GM12878 (cell line): ENCODE data around the gene MGMT. TPM values are rescaled to one million over a fixed set of nuclear protein-coding genes. Genes with fewer than 3 reads are reported as not detected.

Experiments used
- ATAC-seq: fragments of 200-7000 bp; cut with Tn5 transposase; 3 replicates; pipeline ENCODE4 v1.9.1; 2020; ENCODE audit warnings: mild to moderate bottlenecking, moderate library complexity
- BruUV-seq: library from RNA; stranded (reverse); fragments of 400-500 nt; replicated peaks from 2 replicates; lab custom pipeline; 2021; lab: Mats Ljungman, UMichigan
- CTCF ChIA-PET: fragments of 300-600 bp; sonication (Branson Sonifier 250); formaldehyde crosslinking; extraction: SDS; loops from one replicate; lab custom pipeline; 2021; ENCODE audit warnings: inconsistent platforms; lab: Yijun Ruan, JAX
- POLR2A ChIA-PET: fragments of 350-600 bp; formaldehyde crosslinking; extraction: SDS; loops from one replicate; lab custom pipeline; 2021; ENCODE audit warnings: inconsistent platforms; lab: Charles Lee
- RAD21 ChIA-PET: fragments of 300-600 bp; sonication (Branson Sonifier 250); formaldehyde crosslinking; loops from one replicate; lab custom pipeline; 2023; ENCODE audit warnings: antibody characterized with exemption; ENCODE audit not compliant: unreplicated experiment; lab: Charles Lee
- SMC1A ChIA-PET: fragments of 300-600 bp; sonication (Branson Sonifier 250); formaldehyde crosslinking; loops from one replicate; lab custom pipeline; 2023; ENCODE audit not compliant: unreplicated experiment, uncharacterized antibody; lab: Charles Lee
- DNase-seq: peaks from one replicate; pipeline ENCODE4 v3.0.0-alpha.2; 2011; ENCODE audit warnings: low read depth, low spot score
- FAIRE-seq: peaks from 3 replicates; lab custom pipeline; 2011; peaks lifted over from hg19 to GRCh38; lab: Jason Lieb, UNC
- H2AFZ ChIP-seq: 2 replicates; pipeline ENCODE4 v1.6.0; 2011; ENCODE audit warnings: low read depth, low read length, control low read depth; ENCODE audit not compliant: control insufficient read depth
- H3K27ac ChIP-seq: 2 replicates; pipeline ENCODE4 v1.5.1; 2011; ENCODE audit warnings: control low read depth; ENCODE audit not compliant: control insufficient read depth, insufficient read depth
- H3K27me3 ChIP-seq, 2 experiments: replicated peaks in 1 of 2; 2 replicates each; pipeline versions ENCODE4 v1.6.0 to v1.6.1; 2011; ENCODE audit warnings: low read length in 1 of 2; ENCODE audit not compliant: control insufficient read depth in 2 of 2, insufficient read depth in 2 of 2
- H3K36me3 ChIP-seq, 2 experiments: 2 replicates each; pipeline ENCODE4 v1.5.1; 2011; ENCODE audit warnings: low read length in 1 of 2; ENCODE audit not compliant: control insufficient read depth in 2 of 2, insufficient read depth in 2 of 2
- H3K4me1 ChIP-seq: 2 replicates; pipeline ENCODE4 v1.6.1; 2011; ENCODE audit warnings: mild to moderate bottlenecking, low read length, moderate library complexity, mixed read lengths; ENCODE audit not compliant: control insufficient read depth, insufficient read depth
- H3K4me2 ChIP-seq: 2 replicates; pipeline ENCODE4 v1.6.0; 2011; ENCODE audit warnings: control low read depth; ENCODE audit not compliant: control insufficient read depth, insufficient read depth
- H3K4me3 ChIP-seq: fragments of 200-600 bp; sonication (generic); 2 replicates; pipeline ENCODE4 v1.5.1; 2016
- H3K79me2 ChIP-seq: 2 replicates; pipeline ENCODE4 v1.6.0; 2011; ENCODE audit warnings: low read length; ENCODE audit not compliant: control insufficient read depth, insufficient read depth
- H3K9ac ChIP-seq: 2 replicates; pipeline ENCODE4 v1.8.0; 2011; ENCODE audit warnings: low read length, control low read depth, mixed read lengths; ENCODE audit not compliant: control insufficient read depth, insufficient read depth
- H3K9me3 ChIP-seq: replicated peaks from 3 replicates; pipeline ENCODE4 v1.5.1; 2011; ENCODE audit warnings: mild to moderate bottlenecking, low read length; ENCODE audit not compliant: control insufficient read depth, insufficient read depth
- H4K20me1 ChIP-seq: 2 replicates; pipeline ENCODE4 v1.6.0; 2011; ENCODE audit not compliant: control insufficient read depth, insufficient read depth
- ASH2L ChIP-seq: fragments of 300-600, 200-600 bp; sonication (generic); IDR thresholded peaks from 2 replicates; pipeline ENCODE4 v1.6.1; 2017; ENCODE audit warnings: low read depth, mild to moderate bottlenecking, borderline replicate concordance
- ETV6 ChIP-seq, 2 experiments: fragments of 450-650 bp in 1 of 2; IDR thresholded peaks in 1 of 2; conservative IDR thresholded peaks in 1 of 2; 2 replicates each; pipeline ENCODE4 v1.6.1; 2014; ENCODE audit warnings: antibody characterized with exemption in 1 of 2, borderline replicate concordance in 1 of 2, low read depth in 1 of 2, mild to moderate bottlenecking in 1 of 2, moderate library complexity in 1 of 2
- HDAC2 ChIP-seq: fragments of 200-600 bp; sonication (generic); IDR thresholded peaks from 2 replicates; pipeline ENCODE4 v1.6.1; 2017
- HDGF ChIP-seq: fragments of 450-650 bp; IDR thresholded peaks from 2 replicates; pipeline ENCODE4 v1.6.1; 2016; ENCODE audit warnings: antibody characterized with exemption
- MXI1 ChIP-seq: fragments of 150-350 bp; IDR thresholded peaks from 2 replicates; pipeline ENCODE4 v1.6.1; 2011; ENCODE audit warnings: low read depth, mild to moderate bottlenecking, inconsistent platforms, low read length, improper control_type of control experiment
- NKRF ChIP-seq: fragments of 450-650 bp; conservative IDR thresholded peaks from 2 replicates; pipeline ENCODE4 v1.6.1; 2017; ENCODE audit warnings: mild to moderate bottlenecking, moderate library complexity
- PAX5 ChIP-seq: IDR thresholded peaks from 2 replicates; pipeline ENCODE4 v1.6.1; 2011; ENCODE audit warnings: low read depth, low read length, borderline replicate concordance
- RB1 ChIP-seq: fragments of 450-650 bp; formaldehyde crosslinking; IDR thresholded peaks from 2 replicates; pipeline ENCODE4 v1.6.1; 2017; ENCODE audit warnings: mild to moderate bottlenecking, borderline replicate concordance
- RELA ChIP-seq: fragments of 450-650 bp; IDR thresholded peaks from 2 replicates; pipeline ENCODE4 v1.8.0; 2014; ENCODE audit warnings: borderline replicate concordance; ENCODE audit not compliant: partially characterized antibody
- SIX5 ChIP-seq: IDR thresholded peaks from 2 replicates; pipeline ENCODE4 v1.6.1; 2011; ENCODE audit warnings: mild to moderate bottlenecking, low read depth, low read length, moderate library complexity; ENCODE audit not compliant: severe bottlenecking
- SMC3 ChIP-seq: IDR thresholded peaks from 2 replicates; pipeline ENCODE4 v1.6.1; 2011; ENCODE audit warnings: low read length, improper control_type of control experiment, borderline replicate concordance
- SP1 ChIP-seq: IDR thresholded peaks from one replicate; pipeline ENCODE4 v1.6.1; 2011; ENCODE audit warnings: low read depth, low read length
- SPI1 ChIP-seq: IDR thresholded peaks from 2 replicates; pipeline ENCODE4 v1.6.1; 2011; ENCODE audit warnings: low read depth, mild to moderate bottlenecking, low read length, moderate library complexity, borderline replicate concordance; ENCODE audit not compliant: insufficient read depth
- ZBTB40 ChIP-seq: fragments of 450-650 bp; IDR thresholded peaks from 2 replicates; pipeline ENCODE4 v1.6.1; 2016; ENCODE audit warnings: mild to moderate bottlenecking, moderate library complexity, borderline replicate concordance
- ZNF207 ChIP-seq: fragments of 450-650 bp; IDR thresholded peaks from 2 replicates; pipeline ENCODE4 v1.6.1; 2014; ENCODE audit warnings: antibody characterized with exemption, mild to moderate bottlenecking, borderline replicate concordance
- ZNF217 ChIP-seq: fragments of 450-650 bp; IDR thresholded peaks from 2 replicates; pipeline ENCODE4 v1.6.1; 2017; ENCODE audit warnings: antibody characterized with exemption, mild to moderate bottlenecking
- ZNF24 ChIP-seq: fragments of 450-650 bp; IDR thresholded peaks from 2 replicates; pipeline ENCODE4 v1.6.1; 2017; ENCODE audit warnings: antibody characterized with exemption, mild to moderate bottlenecking
- WGBS: methylation state at CpG from one replicate; pipeline ENCODE4 v1.1.6; 2016; ENCODE audit warnings: low lambda C conversion rate; ENCODE audit not compliant: insufficient replicate concordance, insufficient coverage; ENCODE audit errors: missing lambda C conversion rate; 5-methylcytosine and 5-hydroxymethylcytosine counted together
- in situ Hi-C: fragments of 300-500 bp; cut with MboI; formaldehyde crosslinking; loops from 9 replicates; pipeline ENCODE4 v1.14.3; 2018; ENCODE audit warnings: mixed read lengths
- intact Hi-C: fragments of 100-400 bp; cut with micrococcal nuclease; formaldehyde crosslinking; loops from one replicate; pipeline ENCODE4 v1.14.2; 2022; ENCODE audit not compliant: unreplicated experiment
- polyA plus RNA-seq, 11 experiments: library from polyadenylated mRNA; depleted of rRNA in 4 of 11; unstranded in 6 of 11; stranded (reverse) in 5 of 11; fragments of >200 nt; fragmentation: Nextera tagmentation in 4 of 11; fragmentation: Illumina TruSeq in 1 of 11; extraction: Ambion mirVana in 4 of 11; extraction: Trizol in 1 of 11; gene quantifications; 1 replicate in 1 of 11; 2 replicates in 10 of 11; pipeline versions ENCODE4 v1.2.1 to v1.2.3, GENCODE V29; 2011 to 2016; ENCODE audit warnings: inconsistent platforms in 2 of 11, missing spikeins in 2 of 11, low read depth in 1 of 11
- total RNA-seq, 4 experiments: library from RNA; depleted of rRNA in 3 of 4; stranded (reverse); fragments of >200 nt in 3 of 4; fragmentation: Illumina TruSeq in 1 of 4; extraction: Trizol in 1 of 4; gene quantifications; 2 replicates each; pipeline versions ENCODE4 v1.2.1 to v1.2.3, GENCODE V29; 2013 to 2021

The MGMT gene
- total and polyA plus RNA-seq, 10 of the 15 experiments (the other 5 are each of a cell fraction or from before 2014, with no cell fraction given): 0.16 to 24.2 (median 13.3) TPM

GRCh38 chr10:129780901-129781795 lies 314.1 kb downstream of the MGMT start:
- Histone ChIP-seq H3K4me2 (no peak overlapping the region), H3K79me2 (no peaks in the 10 kb centered on the region), H3K4me1 (no peaks in the 10 kb centered on the region), H3K36me3 (no peaks in the 10 kb centered on the region), H3K27ac (no peak overlapping the region), H4K20me1 (no peaks in the 10 kb centered on the region), H3K4me3 (no peak overlapping the region), H3K9me3 (no peaks in the 10 kb centered on the region; the same call in 2 of the 3 replicates), H2AFZ (no peak overlapping the region), H3K27me3 (no peaks in the 10 kb centered on the region), H3K9ac (no peak overlapping the region)
- TF ChIP-seq ZNF24 (no peak), RB1 (no peak), HDAC2 (no peak), SIX5 (no peak), ASH2L (no peak), SP1 (no peak), NKRF (no peak), PAX5 (no peak), ZBTB40 (no peak), ETV6 (conservative IDR thresholded peaks at IDR 0.05 in 1 of 2, IDR thresholded peaks at IDR 0.05 in 1 of 2; ENCODE audit: borderline replicate concordance in 1 of 2, low read depth in 1 of 2) (no peak), SMC3 (no peak), ZNF207 (no peak), ZNF217 (no peak), MXI1 (no peak), SPI1 (no peak), RELA (no peak), HDGF (no peak)
- FAIRE-seq (no peak), ATAC-seq (no peak), DNase-seq (no peak)
- SMC1A ChIA-PET: no interaction called here
- RAD21 ChIA-PET: no interaction called here
- 72% methylated on average over 20 of the region's 20 CpGs for WGBS
- intact Hi-C loops: no loop called here
- no TSS peak for BruUV-seq
- CTCF ChIA-PET: no interaction called here
- POLR2A ChIA-PET: no interaction called here
- in situ Hi-C loops: no loop called here
